K562 (cell line): ENCODE results near the gene PLEKHS1. TPM values are rescaled to one million over a fixed set of nuclear protein-coding genes. Genes with fewer than 3 reads are reported as not detected.

ENCODE experiments used
- ATAC-seq: fragments of 200-7000 bp; cut with Tn5 transposase; 3 replicates; pipeline ENCODE4 v1.9.1; 2020; ENCODE audit warnings: moderate library complexity
- BruUV-seq: library from RNA; stranded (reverse); fragments of 400-500 nt; replicated peaks from 2 replicates; lab custom pipeline; 2021; lab: Mats Ljungman, UMichigan
- CTCF ChIA-PET: fragments of 300-600 bp; formaldehyde crosslinking; extraction: SDS; loops from one replicate; lab custom pipeline; 2021; ENCODE audit warnings: low intra/inter-chr PET ratio; lab: Yijun Ruan, JAX
- POLR2A ChIA-PET: fragments of 300-600, 350-650 bp; sonication (Branson Sonifier 250); formaldehyde crosslinking; extraction: SDS; loops from one replicate; lab custom pipeline; 2021; ENCODE audit warnings: antibody characterized with exemption, inconsistent platforms; lab: Yijun Ruan, JAX
- DNase-seq, 4 experiments: peaks; one replicate each; pipeline versions ENCODE4 v3.0.0 to v3.0.0-alpha.2; 2011 to 2018; ENCODE audit warnings: low spot score in 3 of 4, mixed read lengths in 3 of 4; ENCODE audit errors: extremely low read depth in 1 of 4
- FAIRE-seq: peaks from 2 replicates; lab custom pipeline; 2011; peaks lifted over from hg19 to GRCh38; lab: Jason Lieb, UNC
- H2AFZ ChIP-seq: 2 replicates; pipeline ENCODE4 v1.6.0; 2011; ENCODE audit warnings: low read depth, low read length, control low read depth, inconsistent platforms
- H3K27ac ChIP-seq: fragments of 200-600 bp; 3 replicates; pipeline ENCODE4 v1.8.0; 2011; ENCODE audit warnings: low read depth, mild to moderate bottlenecking, control low read depth, inconsistent platforms, low read length, moderate library complexity, mixed read lengths; ENCODE audit errors: extremely low read depth
- H3K27me3 ChIP-seq, 2 experiments: fragments of 300-600 bp in 1 of 2; 2 replicates in 1 of 2; 3 replicates in 1 of 2; pipeline versions ENCODE4 v1.6.0 to v1.8.0; 2011; ENCODE audit warnings: inconsistent platforms in 2 of 2, low read length in 2 of 2, mild to moderate bottlenecking in 1 of 2, mixed read lengths in 1 of 2, moderate library complexity in 1 of 2; ENCODE audit not compliant: control insufficient read depth in 2 of 2, insufficient read depth in 2 of 2
- H3K36me3 ChIP-seq: fragments of 300-600 bp; 3 replicates; pipeline ENCODE4 v1.8.0; 2011; ENCODE audit warnings: mild to moderate bottlenecking, low read length, inconsistent platforms; ENCODE audit not compliant: control insufficient read depth, insufficient read depth
- H3K4me1 ChIP-seq, 2 experiments: fragments of 200-600 bp in 1 of 2; replicated peaks in 1 of 2; 2 replicates in 1 of 2; 3 replicates in 1 of 2; pipeline versions ENCODE4 v1.5.1 to v1.8.0; 2011; ENCODE audit warnings: inconsistent platforms in 2 of 2, low read length in 2 of 2, mild to moderate bottlenecking in 1 of 2, mixed read lengths in 1 of 2, moderate library complexity in 1 of 2; ENCODE audit not compliant: control insufficient read depth in 2 of 2, insufficient read depth in 2 of 2
- H3K4me2 ChIP-seq: 2 replicates; pipeline ENCODE4 v1.6.1; 2011; ENCODE audit warnings: low read length, control low read depth, inconsistent platforms, mixed read lengths; ENCODE audit not compliant: insufficient read depth
- H3K4me3 ChIP-seq: fragments of 200-600 bp; sonication (generic), shearing (Covaris generic); 2 replicates; pipeline ENCODE4 v1.5.1; 2016; ENCODE audit warnings: control low read depth, inconsistent platforms
- H3K79me2 ChIP-seq: fragments of 200-600 bp; 3 replicates; pipeline ENCODE4 v1.8.0; 2011; ENCODE audit warnings: low read length, inconsistent platforms; ENCODE audit not compliant: control insufficient read depth, insufficient read depth
- H3K9ac ChIP-seq, 2 experiments: 2 replicates each; pipeline versions ENCODE4 v1.6.0 to v1.6.1; 2011; ENCODE audit warnings: low read depth in 2 of 2, low read length in 2 of 2, control low read depth in 1 of 2, inconsistent platforms in 1 of 2, mild to moderate bottlenecking in 1 of 2, mixed read lengths in 1 of 2; ENCODE audit not compliant: insufficient read depth in 1 of 2
- H3K9me1 ChIP-seq: one replicate; pipeline ENCODE4 v1.6.0; 2011; ENCODE audit warnings: inconsistent platforms, mild to moderate bottlenecking, low read length, moderate library complexity; ENCODE audit not compliant: control insufficient read depth, insufficient read depth
- H3K9me3 ChIP-seq: replicated peaks from 2 replicates; pipeline ENCODE4 v1.5.1; 2011; ENCODE audit warnings: low read depth, low read length, inconsistent platforms; ENCODE audit not compliant: control insufficient read depth, insufficient read depth
- H4K20me1 ChIP-seq: replicated peaks from 2 replicates; pipeline ENCODE4 v1.6.1; 2011; ENCODE audit warnings: low read length, inconsistent platforms, mixed read lengths; ENCODE audit not compliant: control insufficient read depth, insufficient read depth
- ARID4B ChIP-seq: sonication (generic); formaldehyde crosslinking; IDR thresholded peaks from 2 replicates; pipeline ENCODE4 v1.8.0; 2022; ENCODE audit warnings: mild to moderate bottlenecking, missing genetic modification reagents
- CAMTA2 ChIP-seq: fragments of 250-450 bp; sonication (Bioruptor Pico); conservative IDR thresholded peaks from 2 replicates; pipeline ENCODE4 v1.5.1; 2022
- CBFA2T3 ChIP-seq: fragments of 450-650 bp; IDR thresholded peaks from 2 replicates; pipeline ENCODE4 v1.6.1; 2017
- CEBPB ChIP-seq: fragments of 450-650 bp; IDR thresholded peaks from 2 replicates; pipeline ENCODE4 v1.6.1; 2016; ENCODE audit warnings: missing genetic modification characterization, missing compliant biosample characterization
- DIDO1 ChIP-seq: fragments of 450-650 bp; IDR thresholded peaks from 2 replicates; pipeline ENCODE4 v1.6.1; 2016; ENCODE audit warnings: low read depth, missing biosample characterization, missing genetic modification characterization
- E2F6 ChIP-seq, 2 experiments: IDR thresholded peaks; 2 replicates each; pipeline ENCODE4 v1.6.1; 2011; ENCODE audit warnings: borderline replicate concordance in 1 of 2, control low read depth in 1 of 2, low read depth in 1 of 2, low read length in 1 of 2, mild to moderate bottlenecking in 1 of 2, mixed read lengths in 1 of 2, moderate library complexity in 1 of 2; ENCODE audit not compliant: insufficient read depth in 1 of 2, insufficient read length in 1 of 2, poor library complexity in 1 of 2, severe bottlenecking in 1 of 2; ENCODE audit errors: extremely low read depth in 1 of 2
- ETV6 ChIP-seq, 3 experiments: fragments of 150-350 bp in 1 of 3; sonication (generic) in 1 of 3; formaldehyde crosslinking in 1 of 3; IDR thresholded peaks; 2 replicates each; pipeline versions ENCODE4 v1.6.1 to v1.8.0; 2014 to 2022; ENCODE audit warnings: borderline replicate concordance in 2 of 3, low read depth in 2 of 3, antibody characterized with exemption in 1 of 3, low read length in 1 of 3, mild to moderate bottlenecking in 1 of 3, missing genetic modification reagents in 1 of 3
- ID3 ChIP-seq, 2 experiments: fragments of 250-450 bp in 1 of 2; fragments of 450-650 bp in 1 of 2; sonication (Bioruptor Pico) in 1 of 2; IDR thresholded peaks; 2 replicates each; pipeline versions ENCODE4 v1.6.1 to v1.8.0; 2016 to 2021; ENCODE audit warnings: mild to moderate bottlenecking in 2 of 2, moderate library complexity in 2 of 2, missing compliant biosample characterization in 1 of 2, missing genetic modification characterization in 1 of 2
- MCM7 ChIP-seq, 2 experiments: fragments of 450-650 bp; IDR thresholded peaks; 2 replicates each; pipeline ENCODE4 v1.6.1; 2016 to 2018
- SAFB ChIP-seq: fragments of 200-400 bp; formaldehyde crosslinking; IDR thresholded peaks from 2 replicates; pipeline ENCODE4 v1.6.1; 2017; ENCODE audit warnings: low read depth, low read length, borderline replicate concordance
- SNAPC5 ChIP-seq: fragments of 250-450 bp; sonication (Bioruptor Pico); IDR thresholded peaks from 2 replicates; pipeline ENCODE4 v1.8.0; 2021; ENCODE audit warnings: moderate library complexity, mild to moderate bottlenecking, inconsistent platforms
- THRAP3 ChIP-seq: fragments of 450-650 bp; IDR thresholded peaks from 2 replicates; pipeline ENCODE4 v1.6.1; 2016; ENCODE audit warnings: mild to moderate bottlenecking, inconsistent platforms, borderline replicate concordance
- U2AF2 ChIP-seq: fragments of 200-400 bp; formaldehyde crosslinking; optimal IDR thresholded peaks from 2 replicates; pipeline ENCODE3; 2017; ENCODE audit warnings: low read depth, mild to moderate bottlenecking, low read length
- ZFP1 ChIP-seq: fragments of 450-650 bp; formaldehyde crosslinking; IDR thresholded peaks from 2 replicates; pipeline ENCODE4 v1.4.0; 2020; ENCODE audit warnings: mild to moderate bottlenecking, mixed read lengths
- WGBS: fragments of 100-300 bp; shearing (Covaris generic); methylation state at CpG from one replicate; pipeline ENCODE4 v1.1.6; 2016; ENCODE audit warnings: low coverage, mixed read lengths; ENCODE audit not compliant: insufficient coverage; ENCODE audit errors: missing lambda C conversion rate; 5-methylcytosine and 5-hydroxymethylcytosine counted together
- in situ Hi-C: fragments of 300-500 bp; cut with MboI; formaldehyde crosslinking; loops from 4 replicates; pipeline ENCODE4 v1.15.0; 2018; ENCODE audit warnings: inconsistent platforms, mixed read lengths
- intact Hi-C: fragments of 100-400 bp; cut with micrococcal nuclease; formaldehyde crosslinking; loops from 2 replicates; pipeline ENCODE4 v1.14.2; 2022
- polyA plus RNA-seq, 8 experiments: library from polyadenylated mRNA; depleted of rRNA in 4 of 8; stranded (reverse) in 5 of 8; unstranded in 3 of 8; fragments of >200 nt; fragmentation: Nextera tagmentation in 2 of 8; fragmentation: Illumina TruSeq in 1 of 8; extraction: Ambion mirVana in 2 of 8; extraction: Trizol in 1 of 8; gene quantifications; 2 replicates each; pipeline versions ENCODE4 v1.2.1 to v1.2.3, GENCODE V29; 2011 to 2014; ENCODE audit warnings: inconsistent platforms in 1 of 8, missing spikeins in 1 of 8
- total RNA-seq, 7 experiments: library from RNA; depleted of rRNA in 6 of 7; stranded (reverse); fragments of >200 nt in 6 of 7; fragmentation: Illumina TruSeq in 2 of 7; extraction: Trizol in 2 of 7; gene quantifications; 2 replicates each; pipeline versions ENCODE4 v1.2.1 to v1.2.3, GENCODE V29; 2011 to 2021; ENCODE audit warnings: low replicate concordance in 1 of 7

The PLEKHS1 gene
- total and polyA plus RNA-seq, 9 of the 15 experiments (the other 6 are each of a cell fraction or from before 2014, with no cell fraction given) = not detected

GRCh38 chr10:113765910-113766309, 14.4 kb downstream of the PLEKHS1 start (continued):
- TF ChIP-seq E2F6 (IDR thresholded peaks at IDR 0.05; ENCODE audit: borderline replicate concordance in 1 of 2, extremely low read depth in 1 of 2, insufficient read depth in 1 of 2, insufficient read length in 1 of 2, low read depth in 1 of 2, low read length in 1 of 2, poor library complexity in 1 of 2, severe bottlenecking in 1 of 2) (no peak), ETV6 (IDR thresholded peaks at IDR 0.05; ENCODE audit: borderline replicate concordance in 1 of 2, low read depth in 2 of 2, low read length in 1 of 2) (no peak), ETV6 (CRISPR knock-in tag; IDR thresholded peaks at IDR 0.05; ENCODE audit: borderline replicate concordance) (no peak), DIDO1 (no peak), MCM7 (IDR thresholded peaks at IDR 0.05) (no peak), THRAP3 (no peak), CAMTA2 (CRISPR knock-in tag) (no peak)

GRCh38 chr10:113767222-113767621, 15.7 kb downstream of the PLEKHS1 start:
- in situ Hi-C loops (no loop called here), intact Hi-C loops (no loop called here)
- Histone ChIP-seq H3K4me2 (no peak overlapping the region), H3K27me3 (peaks cover 0 to 5% of the 10 kb centered on the region in 2 experiments; a peak in 3 of 5 replicates), H3K4me1 (no peaks in the 10 kb centered on the region), H3K9ac (no peak overlapping the region), H3K79me2 (no peaks in the 10 kb centered on the region), H3K4me3 (no peak overlapping the region), H3K36me3 (no peaks in the 10 kb centered on the region), H3K9me1 (no peaks in the 10 kb centered on the region), H3K9me3 (no peaks in the 10 kb centered on the region), H2AFZ (no peak overlapping the region), H3K27ac (no peak overlapping the region), H4K20me1 (no peaks in the 10 kb centered on the region)
- CTCF ChIA-PET = no interaction called here
- POLR2A ChIA-PET = no interaction called here
- ATAC-seq = no peak
- 4% methylated on average over 2 of the region's 2 CpGs for WGBS
- no peak for DNase-seq
- BruUV-seq = no TSS peak
- FAIRE-seq = no peak
- no peak for TF ChIP-seq CEBPB (tag)
- TF ChIP-seq ARID4B (CRISPR knock-in tag) = no peak
- TF ChIP-seq U2AF2 = no peak
- no peak for TF ChIP-seq ZFP1 (CRISPR knock-in tag)
- TF ChIP-seq CBFA2T3 = no peak
- TF ChIP-seq ID3 (CRISPR knock-in tag; IDR thresholded peaks at IDR 0.05) = no peak
- TF ChIP-seq ID3 (tag; IDR thresholded peaks at IDR 0.05) = no peak
- TF ChIP-seq SNAPC5 = no peak
- TF ChIP-seq SAFB = no peak
